ENCODE measurements around the gene AMOTL2.

AMOTL2 gene

DNA sequence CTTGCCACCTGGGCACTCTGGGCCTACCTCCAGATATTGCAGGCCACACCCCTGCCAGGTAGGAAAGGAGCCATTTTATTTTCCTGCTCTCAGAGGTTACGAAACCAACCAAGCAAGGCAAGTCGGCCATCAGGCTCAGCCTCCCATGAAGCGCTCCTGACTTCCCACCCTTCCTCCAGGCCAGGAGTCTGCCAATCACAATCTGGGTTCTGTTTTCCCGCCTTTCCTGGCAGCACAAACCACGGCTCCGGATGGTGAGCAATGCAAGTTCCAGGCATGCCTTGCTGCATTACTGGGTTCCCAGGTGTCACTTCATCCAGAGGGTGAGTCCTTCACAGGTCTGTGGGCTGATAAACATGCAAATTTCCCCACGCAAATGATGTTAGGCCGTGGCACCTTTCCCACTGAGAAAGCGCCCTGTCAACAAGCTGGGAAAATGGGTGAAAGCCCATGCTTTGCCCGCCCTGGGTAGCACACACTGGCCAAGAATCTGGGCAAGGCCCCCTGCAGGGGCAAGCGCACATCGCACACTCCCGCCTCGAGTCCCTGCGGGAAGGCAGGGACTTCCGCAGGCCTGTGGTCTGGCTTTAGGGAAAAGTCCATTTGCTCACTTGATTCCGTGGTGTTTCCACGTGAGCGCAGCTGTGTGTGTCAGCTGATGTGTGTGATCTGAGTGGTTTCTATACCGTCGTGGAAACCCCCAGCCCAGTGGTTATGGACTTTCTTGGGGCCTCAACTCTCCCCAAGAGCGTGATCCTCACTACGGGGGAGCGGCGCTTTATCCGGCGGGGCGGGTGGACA, 62.0 kb downstream of the AMOTL2 start:
- peaks cover 8% of the 10 kb centered on the region; the same call in 1 of the 2 replicates for H3K27me3 ChIP-seq (ENCODE audit: low read depth, low read length)
- no peak overlapping the region for H3K4me2 ChIP-seq (ENCODE audit: low read length)
- H3K9ac ChIP-seq (ENCODE audit: low read length), result no peak overlapping the region
- H3K79me2 ChIP-seq (ENCODE audit: low read length), result no peaks in the 10 kb centered on the region
- peaks cover 5% of the 10 kb centered on the region; the same call in 1 of the 2 replicates for H3K4me1 ChIP-seq (ENCODE audit: low read length)
- no peak for TF ChIP-seq EZH2phosphoT487 (IDR thresholded peaks at IDR 0.05; ENCODE audit: low read depth)
- TF ChIP-seq, protein P1, sequence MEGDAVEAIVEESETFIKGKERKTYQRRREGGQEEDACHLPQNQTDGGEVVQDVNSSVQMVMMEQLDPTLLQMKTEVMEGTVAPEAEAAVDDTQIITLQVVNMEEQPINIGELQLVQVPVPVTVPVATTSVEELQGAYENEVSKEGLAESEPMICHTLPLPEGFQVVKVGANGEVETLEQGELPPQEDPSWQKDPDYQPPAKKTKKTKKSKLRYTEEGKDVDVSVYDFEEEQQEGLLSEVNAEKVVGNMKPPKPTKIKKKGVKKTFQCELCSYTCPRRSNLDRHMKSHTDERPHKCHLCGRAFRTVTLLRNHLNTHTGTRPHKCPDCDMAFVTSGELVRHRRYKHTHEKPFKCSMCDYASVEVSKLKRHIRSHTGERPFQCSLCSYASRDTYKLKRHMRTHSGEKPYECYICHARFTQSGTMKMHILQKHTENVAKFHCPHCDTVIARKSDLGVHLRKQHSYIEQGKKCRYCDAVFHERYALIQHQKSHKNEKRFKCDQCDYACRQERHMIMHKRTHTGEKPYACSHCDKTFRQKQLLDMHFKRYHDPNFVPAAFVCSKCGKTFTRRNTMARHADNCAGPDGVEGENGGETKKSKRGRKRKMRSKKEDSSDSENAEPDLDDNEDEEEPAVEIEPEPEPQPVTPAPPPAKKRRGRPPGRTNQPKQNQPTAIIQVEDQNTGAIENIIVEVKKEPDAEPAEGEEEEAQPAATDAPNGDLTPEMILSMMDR (IDR thresholded peaks at IDR 0.05; ENCODE audit: low read depth, low read length), result no peak
- no peaks in the 10 kb centered on the region for H3K9me3 ChIP-seq (ENCODE audit: insufficient read depth, low read length)
- no peaks in the 10 kb centered on the region for H3K36me3 ChIP-seq (replicated peaks; ENCODE audit: low read depth, low read length)
- no peak overlapping the region for H3K27ac ChIP-seq (ENCODE audit: low read length)
- no peaks in the 10 kb centered on the region for H4K20me1 ChIP-seq (ENCODE audit: insufficient read depth, low read length)
- H3K4me3 ChIP-seq (ENCODE audit: low read length), result no peak overlapping the region
- H2AFZ ChIP-seq (ENCODE audit: low read depth, low read length), result no peak overlapping the region

DNA sequence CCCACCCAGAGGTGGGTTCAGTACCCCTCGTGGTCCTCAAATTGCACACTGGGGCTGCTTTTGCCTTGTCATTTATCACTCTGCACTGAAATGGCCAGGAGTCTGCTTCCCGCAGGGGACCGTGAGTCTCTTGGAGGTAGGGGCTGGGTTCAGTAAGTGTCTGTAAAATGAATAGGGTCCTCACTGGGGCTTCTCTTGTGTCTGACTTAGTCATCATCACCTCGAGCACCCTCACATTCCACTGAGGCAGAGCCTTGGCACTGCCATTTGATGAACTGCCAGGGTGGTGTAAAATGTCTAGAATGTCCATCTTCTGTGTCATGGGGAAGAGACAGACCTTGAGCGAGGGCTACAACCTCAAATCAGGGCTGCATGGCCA, 62.6 kb downstream of the AMOTL2 start:
- Histone ChIP-seq H3K27me3 (ENCODE audit: low read depth, low read length) (peaks cover 12% of the 10 kb centered on the region), H3K4me1 (ENCODE audit: low read length) (peaks cover 5% of the 10 kb centered on the region; the same call in 1 of the 2 replicates), H4K20me1 (ENCODE audit: insufficient read depth, low read length) (no peaks in the 10 kb centered on the region), H3K27ac (ENCODE audit: low read length) (no peak overlapping the region), H3K4me2 (ENCODE audit: low read length) (no peak overlapping the region), H3K4me3 (ENCODE audit: low read length) (no peak overlapping the region), H3K9ac (ENCODE audit: low read length) (no peak overlapping the region), H2AFZ (ENCODE audit: low read depth, low read length) (no peak overlapping the region), H3K36me3 (replicated peaks; ENCODE audit: low read depth, low read length) (no peaks in the 10 kb centered on the region), H3K9me3 (ENCODE audit: insufficient read depth, low read length) (no peaks in the 10 kb centered on the region), H3K79me2 (ENCODE audit: low read length) (no peaks in the 10 kb centered on the region)
- TF ChIP-seq, protein P1 (IDR thresholded peaks at IDR 0.05; ENCODE audit: low read depth, low read length), result no peak
- TF ChIP-seq EZH2phosphoT487 (IDR thresholded peaks at IDR 0.05; ENCODE audit: low read depth), result no peak

DNA sequence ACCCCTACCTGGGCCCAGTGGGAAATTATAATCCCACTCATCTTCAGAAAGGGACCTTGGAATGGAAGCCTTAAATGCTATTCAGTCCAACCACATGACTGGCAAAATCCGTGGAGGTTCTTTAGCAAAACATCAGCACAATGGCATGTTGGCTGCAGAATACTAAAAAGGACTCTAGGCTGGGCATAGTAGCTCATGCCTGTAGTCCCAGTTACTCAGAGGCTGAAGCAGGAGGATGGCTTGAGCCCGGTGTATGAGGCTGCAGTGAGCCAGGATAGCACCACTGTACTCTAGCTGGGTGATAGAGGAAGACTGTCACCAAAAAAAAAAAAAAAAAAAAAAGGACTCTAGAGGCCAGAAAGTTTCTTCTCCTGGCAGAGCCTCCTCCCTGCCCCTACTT, 63.0 kb downstream of the AMOTL2 start:
- H3K36me3 ChIP-seq (replicated peaks; ENCODE audit: low read depth, low read length), result no peaks in the 10 kb centered on the region
- no peaks in the 10 kb centered on the region for H4K20me1 ChIP-seq (ENCODE audit: insufficient read depth, low read length)
- no peaks in the 10 kb centered on the region for H3K79me2 ChIP-seq (ENCODE audit: low read length)
- no peak overlapping the region for H3K4me2 ChIP-seq (ENCODE audit: low read length)
- H3K27ac ChIP-seq (ENCODE audit: low read length), result no peak overlapping the region
- H2AFZ ChIP-seq (ENCODE audit: low read depth, low read length), result no peak overlapping the region
- H3K9ac ChIP-seq (ENCODE audit: low read length), result no peak overlapping the region
- peaks cover 5% of the 10 kb centered on the region; the same call in 1 of the 2 replicates for H3K4me1 ChIP-seq (ENCODE audit: low read length)
- TF ChIP-seq, protein P1 (IDR thresholded peaks at IDR 0.05; ENCODE audit: low read depth, low read length), result no peak
- TF ChIP-seq EZH2phosphoT487 (IDR thresholded peaks at IDR 0.05; ENCODE audit: low read depth), result no peak
- no peak overlapping the region for H3K4me3 ChIP-seq (ENCODE audit: low read length)
- no peaks in the 10 kb centered on the region for H3K9me3 ChIP-seq (ENCODE audit: insufficient read depth, low read length)
- peaks cover 13% of the 10 kb centered on the region for H3K27me3 ChIP-seq (ENCODE audit: low read depth, low read length)

DNA sequence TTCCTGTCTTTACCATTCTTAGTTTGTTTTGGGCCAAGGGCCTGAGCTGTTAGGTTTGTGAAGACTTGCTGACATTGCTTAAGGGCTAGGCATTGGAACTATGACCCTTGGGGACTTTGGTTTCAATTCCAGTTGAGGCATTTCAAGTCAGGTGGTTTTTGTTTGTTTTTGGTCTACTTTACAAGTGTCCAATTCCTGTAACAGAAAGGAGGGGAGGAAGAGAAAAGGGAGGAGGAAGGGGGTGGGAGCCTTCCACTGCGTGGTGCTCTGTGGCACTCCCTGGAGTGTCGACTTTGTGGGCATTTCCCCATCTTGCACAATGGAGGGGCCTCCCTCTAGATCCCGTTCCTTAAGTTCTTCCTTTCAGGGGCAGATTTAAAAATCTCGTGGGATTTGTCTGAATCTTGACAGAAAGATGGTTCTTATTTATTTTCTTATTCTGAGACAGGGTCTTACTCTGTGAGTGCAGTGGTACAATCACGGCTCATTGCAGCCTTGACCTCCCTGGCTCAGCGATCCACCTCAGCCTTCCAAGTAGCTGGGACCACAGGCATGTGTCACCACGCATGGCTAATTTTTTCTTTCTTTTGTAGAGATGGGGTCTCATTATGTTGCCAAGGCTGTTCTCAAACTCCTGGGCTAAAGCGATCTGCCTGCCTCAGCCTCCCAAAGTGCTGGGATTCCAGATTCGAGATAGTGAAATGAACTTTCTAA, 64.1 kb downstream of the AMOTL2 start:
- Histone ChIP-seq H2AFZ (ENCODE audit: low read depth, low read length) (no peak overlapping the region), H4K20me1 (ENCODE audit: insufficient read depth, low read length) (no peaks in the 10 kb centered on the region), H3K79me2 (ENCODE audit: low read length) (no peaks in the 10 kb centered on the region), H3K27me3 (ENCODE audit: low read depth, low read length) (peaks cover 23% of the 10 kb centered on the region), H3K4me2 (ENCODE audit: low read length) (no peak overlapping the region), H3K36me3 (replicated peaks; ENCODE audit: low read depth, low read length) (no peaks in the 10 kb centered on the region), H3K9me3 (ENCODE audit: insufficient read depth, low read length) (no peaks in the 10 kb centered on the region), H3K4me3 (ENCODE audit: low read length) (no peak overlapping the region), H3K9ac (ENCODE audit: low read length) (no peak overlapping the region), H3K4me1 (ENCODE audit: low read length) (peaks cover 5% of the 10 kb centered on the region; the same call in 1 of the 2 replicates), H3K27ac (ENCODE audit: low read length) (no peak overlapping the region)
- TF ChIP-seq EZH2phosphoT487 (IDR thresholded peaks at IDR 0.05; ENCODE audit: low read depth), result no peak
- TF ChIP-seq, protein P1 (IDR thresholded peaks at IDR 0.05; ENCODE audit: low read depth, low read length), result no peak

Measured in OCI-LY3 (cell line).